ENCODE data around the gene SNRNP40.

DNA sequence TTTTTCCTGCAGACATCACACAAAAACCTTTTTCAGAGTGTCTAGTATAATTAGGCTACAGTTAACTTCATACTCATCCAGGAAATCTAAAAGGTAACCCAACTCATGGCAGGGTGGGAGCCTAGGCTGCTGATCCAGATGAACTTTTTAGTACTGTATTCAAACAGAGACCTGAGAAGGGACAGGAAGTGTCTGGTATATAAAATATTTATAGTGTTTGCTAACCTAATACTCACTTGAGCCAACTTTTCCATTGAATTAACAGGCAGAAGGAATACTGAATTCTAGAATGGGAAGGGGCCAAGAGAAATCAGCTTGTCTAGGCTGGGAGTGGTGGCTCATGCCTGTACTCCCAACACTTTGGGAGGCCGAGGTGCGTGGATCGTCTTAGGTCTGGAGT, 34.7 kb downstream of the SNRNP40 start:
- TF ChIP-seq POLR2A (IDR thresholded peaks at IDR 0.05): no peak
- TF ChIP-seq, protein P1, sequence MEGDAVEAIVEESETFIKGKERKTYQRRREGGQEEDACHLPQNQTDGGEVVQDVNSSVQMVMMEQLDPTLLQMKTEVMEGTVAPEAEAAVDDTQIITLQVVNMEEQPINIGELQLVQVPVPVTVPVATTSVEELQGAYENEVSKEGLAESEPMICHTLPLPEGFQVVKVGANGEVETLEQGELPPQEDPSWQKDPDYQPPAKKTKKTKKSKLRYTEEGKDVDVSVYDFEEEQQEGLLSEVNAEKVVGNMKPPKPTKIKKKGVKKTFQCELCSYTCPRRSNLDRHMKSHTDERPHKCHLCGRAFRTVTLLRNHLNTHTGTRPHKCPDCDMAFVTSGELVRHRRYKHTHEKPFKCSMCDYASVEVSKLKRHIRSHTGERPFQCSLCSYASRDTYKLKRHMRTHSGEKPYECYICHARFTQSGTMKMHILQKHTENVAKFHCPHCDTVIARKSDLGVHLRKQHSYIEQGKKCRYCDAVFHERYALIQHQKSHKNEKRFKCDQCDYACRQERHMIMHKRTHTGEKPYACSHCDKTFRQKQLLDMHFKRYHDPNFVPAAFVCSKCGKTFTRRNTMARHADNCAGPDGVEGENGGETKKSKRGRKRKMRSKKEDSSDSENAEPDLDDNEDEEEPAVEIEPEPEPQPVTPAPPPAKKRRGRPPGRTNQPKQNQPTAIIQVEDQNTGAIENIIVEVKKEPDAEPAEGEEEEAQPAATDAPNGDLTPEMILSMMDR (IDR thresholded peaks at IDR 0.05): no peak
